GM23338 (cell line): ENCODE measurements around the gene RAB40B.

Experiments
- CREB1 ChIP-seq: fragments of 250-450 bp; sonication (Bioruptor Pico); IDR thresholded peaks from 2 replicates; pipeline ENCODE4 v1.5.0; 2020; ENCODE audit warnings: low read depth, mild to moderate bottlenecking, moderate library complexity
- CTCF ChIP-seq, 2 experiments: fragments of 200-600 bp in 1 of 2; sonication (generic) in 1 of 2; conservative IDR thresholded peaks; 2 replicates each; pipeline versions ENCODE4 v1.5.1 to v1.6.1; 2016 to 2017; ENCODE audit warnings: antibody characterized with exemption in 2 of 2, low read depth in 2 of 2, mild to moderate bottlenecking in 2 of 2, moderate library complexity in 1 of 2
- ETS1 ChIP-seq: IDR thresholded peaks from 2 replicates; pipeline ENCODE4 v1.6.1; 2016; ENCODE audit warnings: antibody characterized with exemption
- EZH2 ChIP-seq: fragments of 200-600 bp; sonication (generic); IDR thresholded peaks from one replicate; pipeline ENCODE4 v1.8.0; 2017; ENCODE audit warnings: antibody characterized with exemption, mild to moderate bottlenecking, low read depth; ENCODE audit not compliant: unreplicated experiment
- EZH2phosphoT487 ChIP-seq: fragments of 200-600 bp; sonication (generic); IDR thresholded peaks from one replicate; pipeline ENCODE4 v1.8.1; 2018; ENCODE audit warnings: antibody characterized with exemption; ENCODE audit not compliant: unreplicated experiment
- JUNB ChIP-seq: IDR thresholded peaks from one replicate; pipeline ENCODE4 v1.6.1; 2016; ENCODE audit warnings: antibody characterized with exemption; ENCODE audit not compliant: unreplicated experiment
- NANOG ChIP-seq: IDR thresholded peaks from 2 replicates; pipeline ENCODE4 v1.6.1; 2016; ENCODE audit warnings: antibody characterized with exemption, borderline replicate concordance
- POLR2AphosphoS5 ChIP-seq: IDR thresholded peaks from 2 replicates; pipeline ENCODE4 v1.6.1; 2016; ENCODE audit warnings: antibody characterized with exemption, low read depth
- STAT1 ChIP-seq: IDR thresholded peaks from one replicate; pipeline ENCODE4 v1.6.1; 2016; ENCODE audit warnings: antibody characterized with exemption; ENCODE audit not compliant: unreplicated experiment
- ZNF114 ChIP-seq: fragments of 250-450 bp; sonication (Bioruptor Pico); IDR thresholded peaks from 2 replicates; pipeline ENCODE4 v1.5.0; 2020; ENCODE audit warnings: mild to moderate bottlenecking, moderate library complexity
- ZNF331 ChIP-seq: fragments of 250-450 bp; sonication (Bioruptor Pico); IDR thresholded peaks from 2 replicates; pipeline ENCODE4 v1.5.0; 2020; ENCODE audit warnings: low read depth, mild to moderate bottlenecking, moderate library complexity
- TF ChIP-seq, protein P1 (sequence below): IDR thresholded peaks from one replicate; pipeline ENCODE4 v1.6.1; 2018; ENCODE audit warnings: antibody characterized with exemption; ENCODE audit not compliant: unreplicated experiment
- TF ChIP-seq, protein P2 (sequence below): fragments of 250-450 bp; sonication (Bioruptor Pico); IDR thresholded peaks from 2 replicates; pipeline ENCODE4 v1.5.0; 2020; ENCODE audit warnings: mild to moderate bottlenecking, moderate library complexity

- TF ChIP-seq CTCF (conservative IDR thresholded peaks at IDR 0.05; ENCODE audit: low read depth in 2 of 2): no peak
- TF ChIP-seq POLR2AphosphoS5: no peak
- TF ChIP-seq EZH2: no peak
- TF ChIP-seq EZH2phosphoT487: no peak
- TF ChIP-seq ZNF331: no peak
- TF ChIP-seq, protein P1, sequence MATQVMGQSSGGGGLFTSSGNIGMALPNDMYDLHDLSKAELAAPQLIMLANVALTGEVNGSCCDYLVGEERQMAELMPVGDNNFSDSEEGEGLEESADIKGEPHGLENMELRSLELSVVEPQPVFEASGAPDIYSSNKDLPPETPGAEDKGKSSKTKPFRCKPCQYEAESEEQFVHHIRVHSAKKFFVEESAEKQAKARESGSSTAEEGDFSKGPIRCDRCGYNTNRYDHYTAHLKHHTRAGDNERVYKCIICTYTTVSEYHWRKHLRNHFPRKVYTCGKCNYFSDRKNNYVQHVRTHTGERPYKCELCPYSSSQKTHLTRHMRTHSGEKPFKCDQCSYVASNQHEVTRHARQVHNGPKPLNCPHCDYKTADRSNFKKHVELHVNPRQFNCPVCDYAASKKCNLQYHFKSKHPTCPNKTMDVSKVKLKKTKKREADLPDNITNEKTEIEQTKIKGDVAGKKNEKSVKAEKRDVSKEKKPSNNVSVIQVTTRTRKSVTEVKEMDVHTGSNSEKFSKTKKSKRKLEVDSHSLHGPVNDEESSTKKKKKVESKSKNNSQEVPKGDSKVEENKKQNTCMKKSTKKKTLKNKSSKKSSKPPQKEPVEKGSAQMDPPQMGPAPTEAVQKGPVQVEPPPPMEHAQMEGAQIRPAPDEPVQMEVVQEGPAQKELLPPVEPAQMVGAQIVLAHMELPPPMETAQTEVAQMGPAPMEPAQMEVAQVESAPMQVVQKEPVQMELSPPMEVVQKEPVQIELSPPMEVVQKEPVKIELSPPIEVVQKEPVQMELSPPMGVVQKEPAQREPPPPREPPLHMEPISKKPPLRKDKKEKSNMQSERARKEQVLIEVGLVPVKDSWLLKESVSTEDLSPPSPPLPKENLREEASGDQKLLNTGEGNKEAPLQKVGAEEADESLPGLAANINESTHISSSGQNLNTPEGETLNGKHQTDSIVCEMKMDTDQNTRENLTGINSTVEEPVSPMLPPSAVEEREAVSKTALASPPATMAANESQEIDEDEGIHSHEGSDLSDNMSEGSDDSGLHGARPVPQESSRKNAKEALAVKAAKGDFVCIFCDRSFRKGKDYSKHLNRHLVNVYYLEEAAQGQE: no peak
- no peak for TF ChIP-seq NANOG
- no peak for TF ChIP-seq CREB1 (CRISPR knock-in tag)
- no peak for TF ChIP-seq STAT1
- no peak for TF ChIP-seq ETS1
- no peak for TF ChIP-seq JUNB
- no peak for TF ChIP-seq ZNF114
- TF ChIP-seq, protein P2, sequence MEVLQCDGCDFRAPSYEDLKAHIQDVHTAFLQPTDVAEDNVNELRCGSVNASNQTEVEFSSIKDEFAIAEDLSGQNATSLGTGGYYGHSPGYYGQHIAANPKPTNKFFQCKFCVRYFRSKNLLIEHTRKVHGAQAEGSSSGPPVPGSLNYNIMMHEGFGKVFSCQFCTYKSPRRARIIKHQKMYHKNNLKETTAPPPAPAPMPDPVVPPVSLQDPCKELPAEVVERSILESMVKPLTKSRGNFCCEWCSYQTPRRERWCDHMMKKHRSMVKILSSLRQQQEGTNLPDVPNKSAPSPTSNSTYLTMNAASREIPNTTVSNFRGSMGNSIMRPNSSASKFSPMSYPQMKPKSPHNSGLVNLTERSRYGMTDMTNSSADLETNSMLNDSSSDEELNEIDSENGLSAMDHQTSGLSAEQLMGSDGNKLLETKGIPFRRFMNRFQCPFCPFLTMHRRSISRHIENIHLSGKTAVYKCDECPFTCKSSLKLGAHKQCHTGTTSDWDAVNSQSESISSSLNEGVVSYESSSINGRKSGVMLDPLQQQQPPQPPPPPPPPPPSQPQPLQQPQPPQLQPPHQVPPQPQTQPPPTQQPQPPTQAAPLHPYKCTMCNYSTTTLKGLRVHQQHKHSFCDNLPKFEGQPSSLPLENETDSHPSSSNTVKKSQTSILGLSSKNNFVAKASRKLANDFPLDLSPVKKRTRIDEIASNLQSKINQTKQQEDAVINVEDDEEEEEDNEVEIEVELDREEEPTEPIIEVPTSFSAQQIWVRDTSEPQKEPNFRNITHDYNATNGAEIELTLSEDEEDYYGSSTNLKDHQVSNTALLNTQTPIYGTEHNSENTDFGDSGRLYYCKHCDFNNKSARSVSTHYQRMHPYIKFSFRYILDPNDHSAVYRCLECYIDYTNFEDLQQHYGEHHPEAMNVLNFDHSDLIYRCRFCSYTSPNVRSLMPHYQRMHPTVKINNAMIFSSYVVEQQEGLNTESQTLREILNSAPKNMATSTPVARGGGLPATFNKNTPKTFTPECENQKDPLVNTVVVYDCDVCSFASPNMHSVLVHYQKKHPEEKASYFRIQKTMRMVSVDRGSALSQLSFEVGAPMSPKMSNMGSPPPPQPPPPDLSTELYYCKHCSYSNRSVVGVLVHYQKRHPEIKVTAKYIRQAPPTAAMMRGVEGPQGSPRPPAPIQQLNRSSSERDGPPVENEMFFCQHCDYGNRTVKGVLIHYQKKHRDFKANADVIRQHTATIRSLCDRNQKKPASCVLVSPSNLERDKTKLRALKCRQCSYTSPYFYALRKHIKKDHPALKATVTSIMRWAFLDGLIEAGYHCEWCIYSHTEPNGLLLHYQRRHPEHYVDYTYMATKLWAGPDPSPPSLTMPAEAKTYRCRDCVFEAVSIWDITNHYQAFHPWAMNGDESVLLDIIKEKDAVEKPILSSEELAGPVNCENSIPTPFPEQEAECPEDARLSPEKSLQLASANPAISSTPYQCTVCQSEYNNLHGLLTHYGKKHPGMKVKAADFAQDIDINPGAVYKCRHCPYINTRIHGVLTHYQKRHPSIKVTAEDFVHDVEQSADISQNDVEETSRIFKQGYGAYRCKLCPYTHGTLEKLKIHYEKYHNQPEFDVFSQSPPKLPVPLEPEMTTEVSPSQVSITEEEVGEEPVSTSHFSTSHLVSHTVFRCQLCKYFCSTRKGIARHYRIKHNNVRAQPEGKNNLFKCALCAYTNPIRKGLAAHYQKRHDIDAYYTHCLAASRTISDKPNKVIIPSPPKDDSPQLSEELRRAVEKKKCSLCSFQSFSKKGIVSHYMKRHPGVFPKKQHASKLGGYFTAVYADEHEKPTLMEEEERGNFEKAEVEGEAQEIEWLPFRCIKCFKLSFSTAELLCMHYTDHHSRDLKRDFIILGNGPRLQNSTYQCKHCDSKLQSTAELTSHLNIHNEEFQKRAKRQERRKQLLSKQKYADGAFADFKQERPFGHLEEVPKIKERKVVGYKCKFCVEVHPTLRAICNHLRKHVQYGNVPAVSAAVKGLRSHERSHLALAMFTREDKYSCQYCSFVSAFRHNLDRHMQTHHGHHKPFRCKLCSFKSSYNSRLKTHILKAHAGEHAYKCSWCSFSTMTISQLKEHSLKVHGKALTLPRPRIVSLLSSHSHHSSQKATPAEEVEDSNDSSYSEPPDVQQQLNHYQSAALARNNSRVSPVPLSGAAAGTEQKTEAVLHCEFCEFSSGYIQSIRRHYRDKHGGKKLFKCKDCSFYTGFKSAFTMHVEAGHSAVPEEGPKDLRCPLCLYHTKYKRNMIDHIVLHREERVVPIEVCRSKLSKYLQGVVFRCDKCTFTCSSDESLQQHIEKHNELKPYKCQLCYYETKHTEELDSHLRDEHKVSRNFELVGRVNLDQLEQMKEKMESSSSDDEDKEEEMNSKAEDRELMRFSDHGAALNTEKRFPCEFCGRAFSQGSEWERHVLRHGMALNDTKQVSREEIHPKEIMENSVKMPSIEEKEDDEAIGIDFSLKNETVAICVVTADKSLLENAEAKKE (CRISPR knock-in tag): no peak
These were observed 33.8 kb downstream of the RAB40B start for GRCh38 chr17:82664701-82665182.
